Smooth muscle cell (in vitro differentiated cells): ENCODE results near the gene BBS5. TPM values are rescaled to one million over a fixed set of nuclear protein-coding genes. Genes with fewer than 3 reads are reported as not detected.

Source experiments
- DNase-seq: peaks from one replicate; lab custom pipeline; 2025; ENCODE audit not compliant: unreplicated experiment; lab: John Stamatoyannopoulos, UW
- H2AFZ ChIP-seq: fragments of 200-600 bp; sonication (generic); 2 replicates; pipeline ENCODE4 v1.6.0; 2016; ENCODE audit warnings: antibody characterized with exemption, low read depth, mild to moderate bottlenecking
- H3F3A ChIP-seq: fragments of 200-600 bp; sonication (generic); 2 replicates; pipeline ENCODE4 v1.6.0; 2017; ENCODE audit warnings: antibody characterized with exemption, low read depth
- H3K27ac ChIP-seq: fragments of 200-600 bp; sonication (generic); 2 replicates; pipeline ENCODE4 v1.5.1; 2016; ENCODE audit warnings: low read depth, mild to moderate bottlenecking
- H3K27me3 ChIP-seq: fragments of 200-600 bp; sonication (generic); 2 replicates; pipeline ENCODE4 v1.6.1; 2016; ENCODE audit warnings: low read depth, mild to moderate bottlenecking
- H3K36me3 ChIP-seq: fragments of 200-600 bp; sonication (generic); 2 replicates; pipeline ENCODE4 v1.5.1; 2016; ENCODE audit warnings: low read depth
- H3K4me1 ChIP-seq: fragments of 200-600 bp; sonication (generic); 2 replicates; pipeline ENCODE4 v1.5.1; 2016; ENCODE audit warnings: low read depth
- H3K4me2 ChIP-seq: fragments of 200-600 bp; sonication (generic); 2 replicates; pipeline ENCODE4 v1.6.0; 2016; ENCODE audit warnings: mild to moderate bottlenecking
- H3K4me3 ChIP-seq: fragments of 200-600 bp; sonication (generic); 2 replicates; pipeline ENCODE4 v1.5.1; 2016; ENCODE audit warnings: mild to moderate bottlenecking
- H3K79me2 ChIP-seq: fragments of 200-600 bp; sonication (generic); 2 replicates; pipeline ENCODE4 v1.6.0; 2016; ENCODE audit warnings: low read depth, mild to moderate bottlenecking
- H3K9ac ChIP-seq: fragments of 200-600 bp; sonication (generic); 2 replicates; pipeline ENCODE4 v1.6.0; 2016; ENCODE audit warnings: low read depth
- H3K9me3 ChIP-seq: fragments of 200-600 bp; sonication (generic); replicated peaks from 2 replicates; pipeline ENCODE4 v1.5.1; 2016; ENCODE audit warnings: low read depth
- H4K20me1 ChIP-seq: fragments of 200-600 bp; sonication (generic); 2 replicates; pipeline ENCODE4 v1.6.0; 2016; ENCODE audit warnings: low read depth
- WGBS: methylation state at CpG from one replicate; pipeline ENCODE4 v1.1.7; 2016; ENCODE audit warnings: low lambda C conversion rate; 5-methylcytosine and 5-hydroxymethylcytosine counted together
- polyA plus RNA-seq: library from polyadenylated mRNA; unstranded; fragments of >200 nt; fragmentation: Nextera tagmentation; extraction: Ambion mirVana; gene quantifications from 2 replicates; pipeline ENCODE4 v1.2.1, GENCODE V29; 2016
- total RNA-seq: library from RNA; depleted of rRNA; stranded (reverse); fragments of >200 nt; gene quantifications from 2 replicates; pipeline ENCODE4 v1.2.3, GENCODE V29; 2014
- TF ChIP-seq, protein P1 (sequence below): fragments of 200-600 bp; sonication (generic); IDR thresholded peaks from 2 replicates; pipeline ENCODE4 v1.5.1; 2017; ENCODE audit warnings: borderline replicate concordance, mild to moderate bottlenecking, antibody characterized with exemption; ENCODE audit not compliant: insufficient read depth, poor library complexity, severe bottlenecking

The BBS5 gene
- total and polyA plus RNA-seq, 2 experiments from 2014 or later = 4.3 to 5.4 TPM

- TF ChIP-seq, protein P1, sequence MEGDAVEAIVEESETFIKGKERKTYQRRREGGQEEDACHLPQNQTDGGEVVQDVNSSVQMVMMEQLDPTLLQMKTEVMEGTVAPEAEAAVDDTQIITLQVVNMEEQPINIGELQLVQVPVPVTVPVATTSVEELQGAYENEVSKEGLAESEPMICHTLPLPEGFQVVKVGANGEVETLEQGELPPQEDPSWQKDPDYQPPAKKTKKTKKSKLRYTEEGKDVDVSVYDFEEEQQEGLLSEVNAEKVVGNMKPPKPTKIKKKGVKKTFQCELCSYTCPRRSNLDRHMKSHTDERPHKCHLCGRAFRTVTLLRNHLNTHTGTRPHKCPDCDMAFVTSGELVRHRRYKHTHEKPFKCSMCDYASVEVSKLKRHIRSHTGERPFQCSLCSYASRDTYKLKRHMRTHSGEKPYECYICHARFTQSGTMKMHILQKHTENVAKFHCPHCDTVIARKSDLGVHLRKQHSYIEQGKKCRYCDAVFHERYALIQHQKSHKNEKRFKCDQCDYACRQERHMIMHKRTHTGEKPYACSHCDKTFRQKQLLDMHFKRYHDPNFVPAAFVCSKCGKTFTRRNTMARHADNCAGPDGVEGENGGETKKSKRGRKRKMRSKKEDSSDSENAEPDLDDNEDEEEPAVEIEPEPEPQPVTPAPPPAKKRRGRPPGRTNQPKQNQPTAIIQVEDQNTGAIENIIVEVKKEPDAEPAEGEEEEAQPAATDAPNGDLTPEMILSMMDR = no peak
- Histone ChIP-seq H3K4me1 (no peaks in the 10 kb centered on the region), H3K79me2 (no peaks in the 10 kb centered on the region), H3K36me3 (no peaks in the 10 kb centered on the region), H3K27me3 (no peaks in the 10 kb centered on the region), H3K4me3 (no peak overlapping the region), H3K27ac (no peak overlapping the region), H3K9ac (no peak overlapping the region), H4K20me1 (no peaks in the 10 kb centered on the region), H3K4me2 (no peak overlapping the region), H3F3A (no peaks in the 10 kb centered on the region), H2AFZ (no peak overlapping the region), H3K9me3 (no peaks in the 10 kb centered on the region)
- DNase-seq = no peak
Observed at GRCh38 chr2:169520896-169521295, 41.6 kb downstream of the BBS5 start.

GRCh38 chr2:169523681-169524080 lies 44.4 kb downstream of the BBS5 start:
- H3K79me2 ChIP-seq = no peaks in the 10 kb centered on the region
- no peaks in the 10 kb centered on the region for H4K20me1 ChIP-seq
- no peaks in the 10 kb centered on the region for H3F3A ChIP-seq
- no peaks in the 10 kb centered on the region for H3K36me3 ChIP-seq
- H3K4me2 ChIP-seq = no peak overlapping the region
- H3K9ac ChIP-seq = no peak overlapping the region
- H2AFZ ChIP-seq = no peak overlapping the region
- no peak overlapping the region for H3K27ac ChIP-seq
- no peaks in the 10 kb centered on the region for H3K9me3 ChIP-seq
- TF ChIP-seq, protein P1 = no peak
- H3K27me3 ChIP-seq = no peaks in the 10 kb centered on the region
- H3K4me1 ChIP-seq = no peaks in the 10 kb centered on the region
- 81% methylated on average over 5 of the region's 5 CpGs for WGBS
- H3K4me3 ChIP-seq = no peak overlapping the region
- DNase-seq = no peak

DNA sequence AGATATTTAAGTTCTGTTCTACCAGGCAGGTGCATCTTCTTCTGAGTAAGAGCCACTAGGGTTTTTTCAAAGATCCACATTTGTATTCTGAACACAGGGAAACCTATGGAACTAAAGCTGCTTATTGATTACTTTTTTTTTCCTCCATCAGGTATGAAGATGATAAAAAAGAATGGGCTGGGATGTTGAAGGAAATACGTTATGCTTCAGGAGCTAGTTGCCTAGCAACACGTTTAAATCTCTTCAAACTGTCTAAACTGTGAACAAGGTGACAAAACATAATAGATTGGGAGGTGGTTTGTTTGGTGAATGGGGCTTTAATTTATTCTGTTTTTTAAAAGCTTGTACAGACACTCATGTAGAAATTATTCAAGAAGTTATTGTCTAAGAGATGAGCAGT lies 46.1 kb downstream of the BBS5 start:
- no peak for DNase-seq
- Histone ChIP-seq H3K36me3 (no peaks in the 10 kb centered on the region), H3K27ac (no peak overlapping the region), H4K20me1 (no peaks in the 10 kb centered on the region), H3K9ac (no peak overlapping the region), H3K4me3 (no peak overlapping the region), H3K9me3 (no peaks in the 10 kb centered on the region), H3K27me3 (no peaks in the 10 kb centered on the region), H3K4me1 (no peaks in the 10 kb centered on the region), H3K4me2 (no peak overlapping the region), H3K79me2 (no peaks in the 10 kb centered on the region), H3F3A (no peaks in the 10 kb centered on the region), H2AFZ (no peak overlapping the region)
- TF ChIP-seq, protein P1 = no peak
- WGBS = 78% methylated on average over 2 of the region's 2 CpGs

- no peak for DNase-seq
- no peak overlapping the region for H3K9ac ChIP-seq
- H3K27me3 ChIP-seq = no peaks in the 10 kb centered on the region
- no peak overlapping the region for H2AFZ ChIP-seq
- H3F3A ChIP-seq = no peaks in the 10 kb centered on the region
- no peak overlapping the region for H3K4me2 ChIP-seq
- no peak overlapping the region for H3K4me3 ChIP-seq
- no peaks in the 10 kb centered on the region for H3K36me3 ChIP-seq
- no peaks in the 10 kb centered on the region for H3K4me1 ChIP-seq
- no peak overlapping the region for H3K27ac ChIP-seq
- no peaks in the 10 kb centered on the region for H4K20me1 ChIP-seq
- H3K9me3 ChIP-seq = no peaks in the 10 kb centered on the region
- no peaks in the 10 kb centered on the region for H3K79me2 ChIP-seq
- TF ChIP-seq, protein P1 = no peak
Observed at GRCh38 chr2:169526451-169526850, 47.2 kb downstream of the BBS5 start.
